Fibroblast of skin of back (primary cell): ENCODE data around the gene MORN5. TPM values are rescaled to one million over a fixed set of nuclear protein-coding genes. Genes with fewer than 3 reads are reported as not detected.
A peak's percentile ranks its signal among the peaks of the same experiment; 100 is the strongest.
"Not testable (repeated sequence)": the region's sequence is repeated elsewhere in the genome, so short reads cannot be mapped to it uniquely, and the experiment has no call there.

Experiments used
- DNase-seq: peaks from one replicate; pipeline ENCODE4 v3.0.0-alpha.2; 2013
- polyA plus RNA-seq, 2 experiments: library from polyadenylated mRNA; unstranded; fragments of 120-200 nt; gene quantifications; one replicate each; pipeline ENCODE4 v1.2.1, GENCODE V29; 2013; ENCODE audit not compliant: insufficient read length in 2 of 2

The MORN5 gene
- polyA plus RNA-seq (2013, experiment 1 of 2; ENCODE audit: insufficient read length) = not detected
- polyA plus RNA-seq (2013, experiment 2 of 2; ENCODE audit: insufficient read length) = not detected

GRCh38 chr9:122159026-122159924, at the start of gene MORN5, which contains the start of gene NDUFA8:
TSS of gene MORN5 (plus strand) at chr9:122159908. CDS start at chr9:122159973, 65 bp downstream.
TSS of gene NDUFA8 (minus strand) at chr9:122159779. CDS start at chr9:122159677, 102 bp downstream.
- DNase-seq = peak; percentile 94

- no peak for DNase-seq
These were observed 49.4 kb upstream of the MORN5 start for GRCh38 chr9:122110100-122110833.

- no peak for DNase-seq
These were observed 48.2 kb upstream of the MORN5 start for GRCh38 chr9:122111413-122112085.

GRCh38 chr9:122112238-122112637, 47.5 kb upstream of the MORN5 start:
- DNase-seq = no peak

- DNase-seq = no peak
These were observed 46.1 kb upstream of the MORN5 start for GRCh38 chr9:122113574-122113973.

GRCh38 chr9:122115176-122116035, 44.3 kb upstream of the MORN5 start:
- DNase-seq = no peak

GRCh38 chr9:122116040-122116439, 43.7 kb upstream of the MORN5 start:
- no peak for DNase-seq

- no peak for DNase-seq
These were observed 43.1 kb upstream of the MORN5 start for GRCh38 chr9:122116448-122117173.

GRCh38 chr9:122117241-122117640, 42.5 kb upstream of the MORN5 start:
- DNase-seq = not testable (repeated sequence)

GRCh38 chr9:122118343-122119165, 41.2 kb upstream of the MORN5 start:
- DNase-seq = no peak

- no peak for DNase-seq
These were observed 40.6 kb upstream of the MORN5 start for GRCh38 chr9:122119166-122119521.

GRCh38 chr9:122119721-122120120, 40.0 kb upstream of the MORN5 start:
- DNase-seq = no peak

GRCh38 chr9:122120316-122121071, 39.2 kb upstream of the MORN5 start:
- no peak for DNase-seq

- no peak for DNase-seq
These were observed 38.3 kb upstream of the MORN5 start for GRCh38 chr9:122121391-122121790.

GRCh38 chr9:122121931-122122330, 37.8 kb upstream of the MORN5 start:
- no peak for DNase-seq

GRCh38 chr9:122122468-122122867, 37.2 kb upstream of the MORN5 start:
- no peak for DNase-seq

- peak; percentile 62 for DNase-seq
These were observed 36.6 kb upstream of the MORN5 start for GRCh38 chr9:122122903-122123632.

GRCh38 chr9:122124048-122124447, 35.7 kb upstream of the MORN5 start:
- DNase-seq = no peak

GRCh38 chr9:122124528-122124927, 35.2 kb upstream of the MORN5 start:
- no peak for DNase-seq
